HepG2 (cell line): ENCODE results near the gene ZNF184. TPM values are rescaled to one million over a fixed set of nuclear protein-coding genes. Genes with fewer than 3 reads are reported as not detected.

Source experiments
- CCAR2 ChIP-seq: fragments of 200-400 bp; formaldehyde crosslinking; optimal IDR thresholded peaks from 2 replicates; pipeline ENCODE3; 2018; ENCODE audit warnings: low read depth, mild to moderate bottlenecking, low read length, moderate library complexity
- DZIP1 ChIP-seq: sonication (generic); formaldehyde crosslinking; IDR thresholded peaks from 2 replicates; pipeline ENCODE4 v1.5.0; 2020; ENCODE audit warnings: mild to moderate bottlenecking, missing genetic modification reagents
- EED ChIP-seq: sonication (generic); formaldehyde crosslinking; IDR thresholded peaks from 2 replicates; pipeline ENCODE4 v1.5.0; 2020; ENCODE audit warnings: mild to moderate bottlenecking, missing genetic modification reagents
- GFI1 ChIP-seq: sonication (generic); formaldehyde crosslinking; IDR thresholded peaks from 2 replicates; pipeline ENCODE4 v1.5.0; 2020; ENCODE audit warnings: missing genetic modification reagents, mild to moderate bottlenecking, borderline replicate concordance
- HES4 ChIP-seq: sonication (generic); formaldehyde crosslinking; IDR thresholded peaks from 2 replicates; pipeline ENCODE4 v1.9.0; 2021; ENCODE audit warnings: mild to moderate bottlenecking, missing genetic modification reagents, borderline replicate concordance
- HNRNPLL ChIP-seq: fragments of 200-400 bp; formaldehyde crosslinking; IDR thresholded peaks from 2 replicates; pipeline ENCODE4 v1.6.1; 2017; ENCODE audit warnings: mild to moderate bottlenecking, low read depth, low read length; ENCODE audit not compliant: poor library complexity, severe bottlenecking
- HOXA3 ChIP-seq: sonication (generic); formaldehyde crosslinking; IDR thresholded peaks from 2 replicates; pipeline ENCODE4 v1.5.0; 2020; ENCODE audit warnings: missing genetic modification reagents
- NCOA1 ChIP-seq: sonication (generic); formaldehyde crosslinking; IDR thresholded peaks from 2 replicates; pipeline ENCODE4 v1.9.0; 2021; ENCODE audit warnings: missing genetic modification reagents
- PAWR ChIP-seq: sonication (generic); formaldehyde crosslinking; IDR thresholded peaks from 2 replicates; pipeline ENCODE4 v1.4.0; 2020; ENCODE audit warnings: missing genetic modification reagents, mild to moderate bottlenecking, borderline replicate concordance
- PHF8 ChIP-seq: sonication (generic); formaldehyde crosslinking; IDR thresholded peaks from 2 replicates; pipeline ENCODE4 v1.5.0; 2020; ENCODE audit warnings: missing genetic modification reagents
- SNAI1 ChIP-seq: sonication (generic); formaldehyde crosslinking; IDR thresholded peaks from 2 replicates; pipeline ENCODE4 v1.5.0; 2020; ENCODE audit warnings: mild to moderate bottlenecking, missing genetic modification reagents, borderline replicate concordance
- TRAFD1 ChIP-seq: sonication (generic); formaldehyde crosslinking; IDR thresholded peaks from 2 replicates; pipeline ENCODE4 v1.5.1; 2020; ENCODE audit warnings: missing genetic modification reagents, mild to moderate bottlenecking, borderline replicate concordance
- XRCC5 ChIP-seq: fragments of 200-400 bp; formaldehyde crosslinking; optimal IDR thresholded peaks from 2 replicates; pipeline ENCODE3; 2017; ENCODE audit warnings: mild to moderate bottlenecking, low read length
- ZGPAT ChIP-seq: IDR thresholded peaks from 2 replicates; pipeline ENCODE4 v1.6.1; 2016; ENCODE audit warnings: mild to moderate bottlenecking
- ZSCAN20 ChIP-seq: sonication (generic); formaldehyde crosslinking; IDR thresholded peaks from 2 replicates; pipeline ENCODE4 v1.4.0; 2020; ENCODE audit warnings: missing genetic modification reagents, mild to moderate bottlenecking, borderline replicate concordance
- polyA plus RNA-seq, 8 experiments: library from polyadenylated mRNA; depleted of rRNA in 3 of 8; stranded (reverse) in 7 of 8; unstranded in 1 of 8; fragments of >200 nt; fragmentation: Illumina TruSeq in 4 of 8; extraction: Trizol in 4 of 8; gene quantifications; 2 replicates each; pipeline versions ENCODE4 v1.2.1 to v1.2.3, GENCODE V29; 2011 to 2016; ENCODE audit warnings: low read depth in 4 of 8, missing spikeins in 1 of 8, mixed read lengths in 1 of 8; ENCODE audit not compliant: insufficient read depth in 1 of 8
- total RNA-seq, 5 experiments: library from RNA; depleted of rRNA; stranded (reverse); fragments of >200 nt; fragmentation: Illumina TruSeq; extraction: Trizol; gene quantifications; 2 replicates each; pipeline ENCODE4 v1.2.3, GENCODE V29; 2016; ENCODE audit warnings: low read depth in 1 of 5
- TF ChIP-seq, protein P1 (sequence below): sonication (generic); formaldehyde crosslinking; IDR thresholded peaks from 2 replicates; pipeline ENCODE4 v1.4.0; 2020; ENCODE audit warnings: missing genetic modification reagents
- TF ChIP-seq, protein P2 (sequence below): sonication (generic); formaldehyde crosslinking; IDR thresholded peaks from 2 replicates; pipeline ENCODE4 v1.4.0; 2020; ENCODE audit warnings: missing genetic modification reagents, borderline replicate concordance

ZNF184 gene
- total and polyA plus RNA-seq, 2 of the 13 experiments (the other 11 are each of a cell fraction or from before 2014, with no cell fraction given) = 2.1 to 10.1 TPM

DNA sequence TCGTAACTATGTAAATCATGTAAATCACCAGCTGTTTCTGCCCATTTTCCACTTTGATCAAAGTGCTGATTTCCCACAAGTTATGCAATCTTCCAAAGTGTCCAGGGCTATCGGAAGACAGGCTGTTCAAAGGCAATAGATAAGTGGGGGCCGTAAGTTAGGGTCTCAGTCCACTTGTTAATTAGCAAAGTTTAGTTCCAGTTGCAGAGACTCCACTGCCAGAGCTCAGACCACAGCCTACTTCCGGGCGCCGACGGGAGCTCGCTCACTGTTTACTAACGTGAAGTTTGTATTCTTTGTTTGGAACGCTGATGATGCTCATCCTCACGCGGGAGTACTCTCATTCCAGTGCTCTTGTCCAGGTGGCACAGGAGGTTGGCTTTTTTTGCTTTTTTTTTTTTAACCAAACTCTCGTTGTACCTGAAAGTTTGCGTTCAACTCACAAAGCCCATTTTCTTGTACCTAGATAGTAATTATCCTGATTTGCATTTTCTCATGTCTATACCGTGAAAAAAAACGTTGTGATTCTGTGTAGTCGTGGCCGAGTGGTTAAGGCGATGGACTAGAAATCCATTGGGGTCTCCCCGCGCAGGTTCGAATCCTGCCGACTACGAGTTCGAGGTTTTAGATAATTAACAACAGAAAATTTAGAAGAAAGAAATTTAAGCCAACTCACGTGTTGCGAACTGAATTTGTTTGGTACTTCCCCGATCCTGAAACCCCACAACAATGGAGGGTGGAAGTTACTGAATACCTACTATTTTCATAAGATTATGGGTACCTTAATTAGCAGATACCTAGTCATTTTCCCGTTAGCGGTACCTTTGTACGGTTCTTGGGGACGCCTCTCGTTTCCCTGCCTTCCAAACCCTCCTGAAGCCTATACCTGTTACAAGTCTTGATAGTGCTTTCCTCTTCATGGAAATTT, 29.9 kb upstream of the ZNF184 start (continued):
- TF ChIP-seq SNAI1 (CRISPR knock-in tag) = no peak
- no peak for TF ChIP-seq DZIP1 (CRISPR knock-in tag)
- no peak; the same call in 1 of the 2 replicates for TF ChIP-seq HOXA3 (CRISPR knock-in tag)
- no peak for TF ChIP-seq CCAR2
- TF ChIP-seq ZGPAT (CRISPR knock-in tag) = no peak
- TF ChIP-seq, protein P1, sequence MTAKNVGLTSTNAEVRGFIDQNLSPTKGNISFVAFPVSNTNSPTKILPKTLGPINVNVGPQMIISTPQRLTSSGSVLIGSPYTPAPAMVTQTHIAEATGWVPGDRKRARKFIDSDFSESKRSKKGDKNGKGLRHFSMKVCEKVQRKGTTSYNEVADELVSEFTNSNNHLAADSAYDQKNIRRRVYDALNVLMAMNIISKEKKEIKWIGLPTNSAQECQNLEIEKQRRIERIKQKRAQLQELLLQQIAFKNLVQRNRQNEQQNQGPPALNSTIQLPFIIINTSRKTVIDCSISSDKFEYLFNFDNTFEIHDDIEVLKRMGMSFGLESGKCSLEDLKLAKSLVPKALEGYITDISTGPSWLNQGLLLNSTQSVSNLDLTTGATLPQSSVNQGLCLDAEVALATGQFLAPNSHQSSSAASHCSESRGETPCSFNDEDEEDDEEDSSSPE = no peak
- peak; percentile 60 for TF ChIP-seq GFI1 (CRISPR knock-in tag)
- peak; percentile 45 for TF ChIP-seq XRCC5
- no peak for TF ChIP-seq NCOA1 (CRISPR knock-in tag)
- TF ChIP-seq TRAFD1 = no peak
- TF ChIP-seq PHF8 (CRISPR knock-in tag) = peak; percentile 47
- TF ChIP-seq, protein P2, sequence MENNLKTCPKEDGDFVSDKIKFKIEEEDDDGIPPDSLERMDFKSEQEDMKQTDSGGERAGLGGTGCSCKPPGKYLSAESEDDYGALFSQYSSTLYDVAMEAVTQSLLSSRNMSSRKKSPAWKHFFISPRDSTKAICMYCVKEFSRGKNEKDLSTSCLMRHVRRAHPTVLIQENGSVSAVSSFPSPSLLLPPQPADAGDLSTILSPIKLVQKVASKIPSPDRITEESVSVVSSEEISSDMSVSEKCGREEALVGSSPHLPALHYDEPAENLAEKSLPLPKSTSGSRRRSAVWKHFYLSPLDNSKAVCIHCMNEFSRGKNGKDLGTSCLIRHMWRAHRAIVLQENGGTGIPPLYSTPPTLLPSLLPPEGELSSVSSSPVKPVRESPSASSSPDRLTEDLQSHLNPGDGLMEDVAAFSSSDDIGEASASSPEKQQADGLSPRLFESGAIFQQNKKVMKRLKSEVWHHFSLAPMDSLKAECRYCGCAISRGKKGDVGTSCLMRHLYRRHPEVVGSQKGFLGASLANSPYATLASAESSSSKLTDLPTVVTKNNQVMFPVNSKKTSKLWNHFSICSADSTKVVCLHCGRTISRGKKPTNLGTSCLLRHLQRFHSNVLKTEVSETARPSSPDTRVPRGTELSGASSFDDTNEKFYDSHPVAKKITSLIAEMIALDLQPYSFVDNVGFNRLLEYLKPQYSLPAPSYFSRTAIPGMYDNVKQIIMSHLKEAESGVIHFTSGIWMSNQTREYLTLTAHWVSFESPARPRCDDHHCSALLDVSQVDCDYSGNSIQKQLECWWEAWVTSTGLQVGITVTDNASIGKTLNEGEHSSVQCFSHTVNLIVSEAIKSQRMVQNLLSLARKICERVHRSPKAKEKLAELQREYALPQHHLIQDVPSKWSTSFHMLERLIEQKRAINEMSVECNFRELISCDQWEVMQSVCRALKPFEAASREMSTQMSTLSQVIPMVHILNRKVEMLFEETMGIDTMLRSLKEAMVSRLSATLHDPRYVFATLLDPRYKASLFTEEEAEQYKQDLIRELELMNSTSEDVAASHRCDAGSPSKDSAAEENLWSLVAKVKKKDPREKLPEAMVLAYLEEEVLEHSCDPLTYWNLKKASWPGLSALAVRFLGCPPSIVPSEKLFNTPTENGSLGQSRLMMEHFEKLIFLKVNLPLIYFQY = no peak
- no peak for TF ChIP-seq HNRNPLL
- no peak for TF ChIP-seq HES4 (CRISPR knock-in tag)
- TF ChIP-seq ZSCAN20 = no peak
- TF ChIP-seq EED (CRISPR knock-in tag) = no peak
- TF ChIP-seq PAWR (CRISPR knock-in tag) = no peak
